WTC11 (cell line): Measurements from ENCODE around the gene RWDD4. TPM values are rescaled to one million over a fixed set of nuclear protein-coding genes. Genes with fewer than 3 reads are reported as not detected.

Experiments
- ATAC-seq: fragments of 200-7000 bp; cut with Tn5 transposase; 2 replicates; pipeline ENCODE4 v1.10.0; 2021; ENCODE audit warnings: mild to moderate bottlenecking, moderate library complexity
- CTCF ChIA-PET: fragments of 300-600 bp; sonication (Branson Sonifier 250); formaldehyde crosslinking; loops from one replicate; lab custom pipeline; 2021; ENCODE audit warnings: antibody characterized with exemption; lab: Charles Lee
- POLR2A ChIA-PET: fragments of 350-600 bp; sonication (Branson Sonifier 250); formaldehyde crosslinking; loops from one replicate; lab custom pipeline; 2021; ENCODE audit warnings: antibody characterized with exemption; lab: Charles Lee
- DNase-seq: peaks from one replicate; pipeline ENCODE4 v3.0.0; 2021; ENCODE audit warnings: low spot score
- H3K27ac Mint-ChIP-seq: 2 replicates; pipeline ENCODE4 v1.8.0; 2021; ENCODE audit warnings: mixed read lengths
- H3K27me3 Mint-ChIP-seq: 2 replicates; pipeline ENCODE4 v1.8.0; 2021; ENCODE audit warnings: low read depth, mild to moderate bottlenecking, moderate library complexity, mixed read lengths
- H3K36me3 Mint-ChIP-seq: 2 replicates; pipeline ENCODE4 v1.8.0; 2021; ENCODE audit warnings: mixed read lengths
- H3K4me1 Mint-ChIP-seq: 2 replicates; pipeline ENCODE4 v1.8.0; 2022; ENCODE audit warnings: mixed read lengths
- H3K4me3 Mint-ChIP-seq: 2 replicates; pipeline ENCODE4 v1.8.0; 2021; ENCODE audit warnings: mild to moderate bottlenecking, moderate library complexity, mixed read lengths
- H3K9me3 Mint-ChIP-seq: 2 replicates; pipeline ENCODE4 v1.8.0; 2021; ENCODE audit warnings: mixed read lengths
- AR ChIP-seq: fragments of 250-450 bp; sonication (Bioruptor Pico); IDR thresholded peaks from 2 replicates; pipeline ENCODE4 v1.9.0; 2021; ENCODE audit warnings: mild to moderate bottlenecking
- CREB1 ChIP-seq: sonication (generic); formaldehyde crosslinking; IDR thresholded peaks from 2 replicates; pipeline ENCODE4 v1.8.0; 2023; ENCODE audit warnings: mild to moderate bottlenecking, missing genetic modification reagents
- CREM ChIP-seq: sonication (generic); formaldehyde crosslinking; IDR thresholded peaks from 2 replicates; pipeline ENCODE4 v1.8.1; 2022; ENCODE audit warnings: mild to moderate bottlenecking, missing genetic modification reagents, moderate library complexity
- GRHL2 ChIP-seq: fragments of 250-450 bp; sonication (Bioruptor Pico); IDR thresholded peaks from 2 replicates; pipeline ENCODE4 v1.8.0; 2022; ENCODE audit warnings: mild to moderate bottlenecking, moderate library complexity; ENCODE audit not compliant: insufficient replicate concordance, severe bottlenecking
- GTF2I ChIP-seq: fragments of 250-450 bp; sonication (Bioruptor Pico); conservative IDR thresholded peaks from 2 replicates; pipeline ENCODE4 v1.4.0; 2021; ENCODE audit warnings: mild to moderate bottlenecking
- HMGA2 ChIP-seq: fragments of 250-450 bp; sonication (Bioruptor Pico); IDR thresholded peaks from 2 replicates; pipeline ENCODE4 v1.4.0; 2021; ENCODE audit warnings: mild to moderate bottlenecking, moderate library complexity
- KAT7 ChIP-seq: sonication (generic); formaldehyde crosslinking; IDR thresholded peaks from 2 replicates; pipeline ENCODE4 v1.8.1; 2023; ENCODE audit warnings: missing genetic modification reagents, mild to moderate bottlenecking, borderline replicate concordance
- MYBL2 ChIP-seq: sonication (generic); formaldehyde crosslinking; IDR thresholded peaks from 2 replicates; pipeline ENCODE4 v1.8.1; 2023; ENCODE audit warnings: mild to moderate bottlenecking, moderate library complexity, missing genetic modification reagents
- NFATC4 ChIP-seq: fragments of 250-450 bp; sonication (Bioruptor Pico); IDR thresholded peaks from 2 replicates; pipeline ENCODE4 v1.9.0; 2021; ENCODE audit warnings: mild to moderate bottlenecking
- NR1H2 ChIP-seq: sonication (generic); formaldehyde crosslinking; IDR thresholded peaks from 2 replicates; pipeline ENCODE4 v1.9.0; 2021; ENCODE audit warnings: mild to moderate bottlenecking, moderate library complexity, missing genetic modification reagents
- NR3C1 ChIP-seq: sonication (generic); formaldehyde crosslinking; conservative IDR thresholded peaks from 2 replicates; pipeline ENCODE4 v1.8.1; 2023; ENCODE audit warnings: low read depth, mild to moderate bottlenecking, missing genetic modification reagents
- PRDM15 ChIP-seq: sonication (generic); formaldehyde crosslinking; IDR thresholded peaks from 2 replicates; pipeline ENCODE4 v1.8.0; 2022; ENCODE audit warnings: missing genetic modification reagents
- USF1 ChIP-seq: sonication (generic); formaldehyde crosslinking; IDR thresholded peaks from 2 replicates; pipeline ENCODE4 v1.8.0; 2022; ENCODE audit warnings: mild to moderate bottlenecking, missing genetic modification reagents
- ZBTB43 ChIP-seq: sonication (generic); formaldehyde crosslinking; IDR thresholded peaks from 2 replicates; pipeline ENCODE4 v1.8.1; 2023; ENCODE audit warnings: mild to moderate bottlenecking, missing genetic modification reagents
- ZNF138 ChIP-seq: sonication (generic); formaldehyde crosslinking; conservative IDR thresholded peaks from 2 replicates; pipeline ENCODE4 v1.8.1; 2022; ENCODE audit warnings: mild to moderate bottlenecking, moderate library complexity, missing genetic modification reagents
- ZNF396 ChIP-seq: fragments of 250-450 bp; sonication (Bioruptor Pico); IDR thresholded peaks from 2 replicates; pipeline ENCODE4 v1.8.0; 2021; ENCODE audit warnings: mild to moderate bottlenecking, moderate library complexity, borderline replicate concordance
- ZNF416 ChIP-seq: fragments of 250-450 bp; sonication (Bioruptor Pico); IDR thresholded peaks from 2 replicates; pipeline ENCODE4 v1.9.0; 2021; ENCODE audit warnings: mild to moderate bottlenecking, inconsistent platforms
- ZNF512 ChIP-seq: sonication (generic); formaldehyde crosslinking; IDR thresholded peaks from 2 replicates; pipeline ENCODE4 v1.8.1; 2022; ENCODE audit warnings: missing genetic modification reagents, borderline replicate concordance
- total RNA-seq: library from RNA; stranded (reverse); gene quantifications from 3 replicates; pipeline ENCODE4 v1.2.3, GENCODE V29; 2021

Gene RWDD4
- total RNA-seq, 1 experiment from 2014 or later: 17.8 TPM

- POLR2A ChIA-PET: no interaction called here
- no peaks in the 10 kb centered on the region for H3K27me3 Mint-ChIP-seq
- no peak for TF ChIP-seq NR3C1 (CRISPR knock-in tag)
- no peak for TF ChIP-seq ZNF396 (CRISPR knock-in tag)
- no peak for TF ChIP-seq CREM (CRISPR knock-in tag)
- TF ChIP-seq NFATC4: no peak
- TF ChIP-seq AR: no peak
- TF ChIP-seq PRDM15 (CRISPR knock-in tag): no peak
- no peak for TF ChIP-seq GTF2I (CRISPR knock-in tag)
- no peak for TF ChIP-seq USF1
- no peak for TF ChIP-seq ZNF138 (CRISPR knock-in tag)
- no peak for TF ChIP-seq GRHL2
- TF ChIP-seq ZBTB43 (CRISPR knock-in tag): no peak
- TF ChIP-seq MYBL2 (CRISPR knock-in tag): no peak
- no peak for TF ChIP-seq ZNF416 (CRISPR knock-in tag)
- TF ChIP-seq NR1H2 (CRISPR knock-in tag): no peak
- TF ChIP-seq CREB1 (CRISPR knock-in tag): no peak
- TF ChIP-seq, all 79 proteins: peak for 0
- Mint-ChIP-seq H3K4me1 (peaks cover 19% of the 10 kb centered on the region), H3K9me3 (no peaks in the 10 kb centered on the region), H3K36me3 (peaks cover 16% of the 10 kb centered on the region), H3K27ac (no peak overlapping the region), H3K4me3 (peak overlapping the region; percentile 86)
- no peak for DNase-seq
- no peak for ATAC-seq
- CTCF ChIA-PET: no interaction called here
These were observed 1.4 kb downstream of the RWDD4 start for GRCh38 chr4:183657564-183657963.

- no peak for ATAC-seq
- Mint-ChIP-seq H3K9me3 (no peaks in the 10 kb centered on the region), H3K4me1 (no peaks in the 10 kb centered on the region), H3K27me3 (no peaks in the 10 kb centered on the region), H3K27ac (no peak overlapping the region), H3K4me3 (no peak overlapping the region), H3K36me3 (peaks cover 28% of the 10 kb centered on the region)
- ChIA-PET CTCF (no interaction called here), POLR2A (no interaction called here)
- DNase-seq: no peak
- TF ChIP-seq HMGA2 (CRISPR knock-in tag) (no peak), KAT7 (no peak), ZNF512 (no peak)
These were observed 13.7 kb downstream of the RWDD4 start for GRCh38 chr4:183645326-183645725.
